Fibroblast of the aortic adventitia (primary cell): Measurements from ENCODE around the gene LARP4B. TPM values are rescaled to one million over a fixed set of nuclear protein-coding genes. Genes with fewer than 3 reads are reported as not detected.

Experiments
- DNase-seq: peaks from one replicate; pipeline ENCODE4 v3.0.0-alpha.2; 2010; ENCODE audit warnings: low read depth
- H3K4me3 ChIP-seq: 2 replicates; pipeline ENCODE4 v1.5.1; 2011; ENCODE audit warnings: low read depth, mild to moderate bottlenecking, control low read depth, low read length, moderate library complexity
- total RNA-seq: library from RNA; depleted of rRNA; stranded (reverse); fragments of >200 nt; gene quantifications from 2 replicates; pipeline ENCODE4 v1.2.3, GENCODE V29; 2012; ENCODE audit warnings: low replicate concordance
- TF ChIP-seq, protein P1 (sequence below): IDR thresholded peaks from 2 replicates; pipeline ENCODE4 v1.5.1; 2011; ENCODE audit warnings: mild to moderate bottlenecking, low read length, control low read depth, inconsistent platforms; ENCODE audit not compliant: insufficient read depth

The LARP4B gene
- total RNA-seq, 1 donor: 38.7 TPM

DNA sequence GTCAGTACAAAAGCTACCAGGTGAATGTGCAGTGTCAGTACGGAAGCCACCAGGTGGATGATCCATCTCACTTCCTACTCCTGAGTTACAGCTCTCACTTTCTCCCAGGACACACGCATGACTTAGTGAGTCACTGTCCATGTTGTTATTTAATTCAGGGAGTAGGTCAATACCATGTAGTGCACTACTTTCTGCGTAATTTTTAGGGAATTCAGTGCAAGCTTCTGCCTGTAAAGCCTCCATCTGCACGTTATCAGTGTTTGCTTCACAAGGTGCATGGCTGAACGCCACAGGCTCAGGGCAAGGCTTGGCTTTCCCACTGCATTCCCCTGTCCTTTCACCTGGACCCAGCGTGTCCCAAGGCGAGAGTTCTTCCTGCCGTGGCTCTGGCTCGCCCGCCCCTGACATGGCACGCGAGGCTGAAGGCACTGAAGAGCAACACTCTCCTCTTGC is 59.5 kb downstream of the LARP4B start:
- no peak for DNase-seq
- H3K4me3 ChIP-seq: no peak overlapping the region
- TF ChIP-seq, protein P1, sequence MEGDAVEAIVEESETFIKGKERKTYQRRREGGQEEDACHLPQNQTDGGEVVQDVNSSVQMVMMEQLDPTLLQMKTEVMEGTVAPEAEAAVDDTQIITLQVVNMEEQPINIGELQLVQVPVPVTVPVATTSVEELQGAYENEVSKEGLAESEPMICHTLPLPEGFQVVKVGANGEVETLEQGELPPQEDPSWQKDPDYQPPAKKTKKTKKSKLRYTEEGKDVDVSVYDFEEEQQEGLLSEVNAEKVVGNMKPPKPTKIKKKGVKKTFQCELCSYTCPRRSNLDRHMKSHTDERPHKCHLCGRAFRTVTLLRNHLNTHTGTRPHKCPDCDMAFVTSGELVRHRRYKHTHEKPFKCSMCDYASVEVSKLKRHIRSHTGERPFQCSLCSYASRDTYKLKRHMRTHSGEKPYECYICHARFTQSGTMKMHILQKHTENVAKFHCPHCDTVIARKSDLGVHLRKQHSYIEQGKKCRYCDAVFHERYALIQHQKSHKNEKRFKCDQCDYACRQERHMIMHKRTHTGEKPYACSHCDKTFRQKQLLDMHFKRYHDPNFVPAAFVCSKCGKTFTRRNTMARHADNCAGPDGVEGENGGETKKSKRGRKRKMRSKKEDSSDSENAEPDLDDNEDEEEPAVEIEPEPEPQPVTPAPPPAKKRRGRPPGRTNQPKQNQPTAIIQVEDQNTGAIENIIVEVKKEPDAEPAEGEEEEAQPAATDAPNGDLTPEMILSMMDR: no peak

DNA sequence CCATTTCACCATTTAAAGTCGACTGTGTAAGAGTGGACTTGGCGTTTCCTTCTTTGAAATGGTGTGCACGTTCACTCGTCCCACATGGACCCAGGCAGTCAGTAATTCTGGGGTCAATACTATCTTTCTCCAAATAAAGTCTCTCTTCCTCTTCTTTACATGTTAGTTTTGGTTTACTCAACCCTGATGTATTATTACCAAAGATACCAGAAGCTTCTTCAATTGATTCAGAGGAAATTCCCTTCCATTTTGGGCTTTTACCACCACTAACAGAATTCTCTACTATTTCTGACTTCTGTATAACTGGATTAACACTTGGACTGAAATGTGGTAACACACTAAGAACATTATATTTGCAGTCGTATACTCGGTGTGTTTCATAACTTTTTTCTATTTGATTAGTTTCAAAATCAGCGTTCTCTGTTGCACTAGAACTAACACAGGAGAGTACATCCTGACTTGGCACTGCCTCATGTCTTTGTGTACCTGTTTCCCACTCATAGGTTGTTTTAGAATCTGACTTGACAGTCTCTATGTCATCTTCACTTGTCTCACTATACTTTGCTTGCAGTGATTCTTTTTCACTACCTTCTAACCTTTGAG is 60.8 kb downstream of the LARP4B start:
- no peak for DNase-seq
- TF ChIP-seq, protein P1: no peak
- H3K4me3 ChIP-seq: no peak overlapping the region

DNA sequence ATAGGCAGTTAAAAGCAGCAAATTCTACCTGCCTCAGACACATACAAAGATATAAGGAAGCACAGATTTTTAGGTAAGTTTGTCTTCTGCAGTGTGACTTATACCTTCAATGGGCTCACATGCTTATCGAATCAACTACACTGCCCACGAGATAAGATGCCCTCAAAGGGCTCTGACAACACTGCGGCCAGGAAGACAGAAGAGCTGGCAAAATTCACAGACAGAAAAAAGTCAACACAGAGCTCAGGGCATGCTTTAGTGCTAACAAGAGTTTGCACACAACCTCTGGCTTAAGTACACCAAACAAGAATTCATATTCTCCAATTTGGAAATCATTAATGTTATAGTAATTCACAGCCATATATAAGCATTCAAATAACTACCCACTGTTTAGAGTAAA is 62.3 kb downstream of the LARP4B start:
- DNase-seq: no peak
- TF ChIP-seq, protein P1: no peak
- H3K4me3 ChIP-seq: no peak overlapping the region

DNA sequence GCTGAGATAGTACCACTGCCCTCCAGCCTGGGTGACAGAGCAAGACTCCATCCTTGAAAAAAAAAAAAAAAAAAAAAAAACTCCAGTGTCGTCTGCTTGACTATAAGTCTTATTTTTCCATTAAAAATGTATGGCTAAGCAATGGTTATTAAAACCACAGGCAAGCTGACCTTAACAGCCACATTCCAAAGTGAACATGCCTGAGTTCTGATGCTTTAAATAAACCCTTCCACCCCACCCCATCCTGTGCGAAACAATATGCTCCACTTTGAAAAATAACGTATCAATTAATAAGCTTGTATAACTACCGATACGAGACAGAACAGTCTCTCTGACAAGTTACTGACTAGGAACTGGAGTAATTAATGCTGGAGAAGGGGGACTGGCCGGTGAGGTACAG is 63.7 kb downstream of the LARP4B start:
- H3K4me3 ChIP-seq: no peak overlapping the region
- TF ChIP-seq, protein P1: no peak
- no peak for DNase-seq

DNA sequence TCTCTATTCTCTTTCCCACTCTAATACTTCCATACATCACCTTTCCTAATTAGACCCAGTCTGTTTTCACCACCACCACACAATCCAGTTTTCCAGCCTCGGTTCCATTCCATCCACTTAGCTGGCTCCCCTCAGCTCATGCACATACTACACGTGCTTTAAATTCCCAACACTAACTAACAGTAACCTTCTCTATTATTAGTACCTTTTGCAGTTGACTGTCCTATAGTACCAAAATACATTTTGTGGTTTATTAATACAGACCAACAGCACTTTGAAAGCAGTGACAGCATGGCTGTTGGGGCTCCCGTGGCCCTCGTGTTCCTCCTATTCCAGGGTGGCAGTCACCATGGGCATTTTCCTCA is 64.9 kb downstream of the LARP4B start:
- TF ChIP-seq, protein P1: no peak
- DNase-seq: no peak
- no peak overlapping the region for H3K4me3 ChIP-seq

DNA sequence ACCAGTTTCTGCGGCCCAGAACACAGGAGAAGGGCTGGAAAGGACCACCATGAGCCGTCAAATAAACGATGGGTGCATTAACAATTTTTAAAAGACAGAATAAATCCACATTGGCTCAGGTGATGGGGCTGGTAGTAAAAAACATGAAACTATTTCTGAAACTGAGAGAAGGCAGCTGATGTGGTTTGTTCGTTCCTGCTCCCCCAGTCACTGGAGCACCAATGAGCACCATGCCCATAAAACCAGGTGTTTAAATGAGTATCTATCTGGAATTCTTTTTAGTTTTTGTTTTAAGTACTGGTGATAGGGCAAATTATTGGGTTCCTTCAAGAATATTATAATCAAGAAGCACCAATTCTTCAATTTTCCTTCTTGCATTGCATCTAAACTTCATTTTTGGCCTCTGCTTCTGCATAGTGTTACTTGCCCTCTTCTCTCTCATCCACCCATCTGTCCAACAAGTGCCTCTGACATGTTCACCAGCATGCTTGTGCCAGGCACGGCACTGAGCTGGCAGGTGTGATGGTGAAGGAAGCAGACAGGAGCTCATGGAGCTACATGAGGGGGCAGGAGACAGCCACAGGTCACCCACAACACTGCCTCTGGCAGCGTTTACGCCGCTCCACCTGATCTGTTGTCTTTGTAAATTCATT is 65.5 kb downstream of the LARP4B start:
- H3K4me3 ChIP-seq: no peak overlapping the region
- TF ChIP-seq, protein P1: no peak
- DNase-seq: no peak
